ENCODE results near the gene PRPSAP1. TPM values are rescaled to one million over a fixed set of nuclear protein-coding genes. Genes with fewer than 3 reads are reported as not detected.

The PRPSAP1 gene
- total RNA-seq, 1 experiment from 2014 or later: 38.4 TPM

- H3K4me3 Mint-ChIP-seq: no peak overlapping the region
- H4K8ac ChIP-seq (replicated peaks; ENCODE audit: insufficient read length, low read depth, low read length): no peak overlapping the region
- H3K9me3 Mint-ChIP-seq: no peaks in the 10 kb centered on the region; a peak in 2 of 5 replicates
- H4K5ac ChIP-seq (ENCODE audit: insufficient read length, low read depth, low read length): no peak overlapping the region
- H3K27me3 Mint-ChIP-seq (ENCODE audit: low read depth): peaks cover 26% of the 10 kb centered on the region
- H2AK5ac ChIP-seq (ENCODE audit: insufficient read length, low read length): no peak overlapping the region
- H3K18ac ChIP-seq (ENCODE audit: insufficient read length, low read depth, low read length): no peak overlapping the region
- H3K27ac Mint-ChIP-seq: no peak overlapping the region
- H3K4me1 ChIP-seq (ENCODE audit: insufficient read depth, low read length): no peaks in the 10 kb centered on the region
- H3K36me3 Mint-ChIP-seq (ENCODE audit: insufficient read depth in 1 of 3, low read depth in 3 of 3): no peaks in the 10 kb centered on the region; a peak in 1 of 7 replicates
- H3K23me2 ChIP-seq (ENCODE audit: insufficient read length, low read depth, low read length, poor library complexity, severe bottlenecking): no peaks in the 10 kb centered on the region
- TF ChIP-seq CTCF (conservative IDR thresholded peaks at IDR 0.05): no peak
- H4K20me1 ChIP-seq (ENCODE audit: control insufficient read depth, insufficient read depth, insufficient read length): no peaks in the 10 kb centered on the region
- no peak overlapping the region for H3K9ac ChIP-seq (ENCODE audit: extremely low read depth, insufficient read length, low read length)
- no peak overlapping the region for H3K14ac ChIP-seq (ENCODE audit: insufficient read depth, low read length)
- H3K27ac ChIP-seq (ENCODE audit: insufficient read length, low read depth, low read length): no peak overlapping the region
- no peak overlapping the region for H3T11ph ChIP-seq (ENCODE audit: low read length)
- peaks cover 5 to 11% of the 10 kb centered on the region in 2 experiments; a peak in 2 of 4 replicates for H3K4me1 Mint-ChIP-seq
- H3K56ac ChIP-seq (ENCODE audit: insufficient read length, low read depth, low read length): no peak overlapping the region
- no peak overlapping the region for H2AFZ ChIP-seq (ENCODE audit: low read length)
- no peak overlapping the region for H2BK12ac ChIP-seq (ENCODE audit: insufficient read length, low read depth, low read length)
- no peaks in the 10 kb centered on the region for H3K27me3 ChIP-seq (ENCODE audit: insufficient read depth, low read length)
- no peaks in the 10 kb centered on the region for H3K79me1 ChIP-seq (ENCODE audit: insufficient read depth, low read depth, low read length, poor library complexity, severe bottlenecking)
- no CpG with 5 or more reads among the region's 8 CpGs for WGBS (ENCODE audit: extremely low coverage, insufficient read length, low lambda C conversion rate)
- no peak overlapping the region for H2BK15ac ChIP-seq (ENCODE audit: low read depth, low read length)
- H2BK120ac ChIP-seq (ENCODE audit: low read depth, low read length, poor library complexity, severe bottlenecking): no peak overlapping the region
- H3K23ac ChIP-seq (ENCODE audit: insufficient read length, low read depth, low read length): no peak overlapping the region
- H3K9me3 ChIP-seq (ENCODE audit: control insufficient read depth, low read depth, low read length): no peaks in the 10 kb centered on the region
- H3K4me2 ChIP-seq (ENCODE audit: insufficient read depth, insufficient read length, low read length): no peak overlapping the region
- no peak overlapping the region for H2BK5ac ChIP-seq (ENCODE audit: insufficient read length, low read length)
- H3K79me2 ChIP-seq (ENCODE audit: insufficient read depth, low read length): no peaks in the 10 kb centered on the region
- no peak overlapping the region for H3K4ac ChIP-seq (ENCODE audit: low read depth, low read length)
- no peak overlapping the region for H4K91ac ChIP-seq (ENCODE audit: insufficient read length, low read depth, low read length)
- DNase-seq: no peak
- H2BK20ac ChIP-seq (ENCODE audit: low read depth, low read length, poor library complexity, severe bottlenecking): no peak overlapping the region
These were observed 22.8 kb upstream of the PRPSAP1 start for GRCh38 chr17:76376318-76377133.

Data from H9 (cell line).